ENCODE measurements around the gene PCBP3. TPM values are rescaled to one million over a fixed set of nuclear protein-coding genes. Genes with fewer than 3 reads are reported as not detected.

PCBP3 gene
- polyA plus RNA-seq, 1 donor from 2014 or later, result 1.7 TPM

GRCh38 chr21:45941338-45941710 lies 297.8 kb downstream of the PCBP3 start:
- Histone ChIP-seq H3K9ac (ENCODE audit: low read length) (no peak overlapping the region), H3K9me3 (ENCODE audit: low read length) (peaks cover under 1% of the 10 kb centered on the region), H2AFZ (ENCODE audit: low read depth, low read length) (no peak overlapping the region), H4K20me1 (ENCODE audit: insufficient read depth) (no peaks in the 10 kb centered on the region), H3K27ac (ENCODE audit: low read length) (no peak overlapping the region), H3K4me2 (ENCODE audit: low read length) (no peak overlapping the region), H3K36me3 (ENCODE audit: insufficient read depth, low read length) (no peaks in the 10 kb centered on the region), H3K9me2 (ENCODE audit: insufficient read depth, low read length) (no peaks in the 10 kb centered on the region), H3K4me3 (ENCODE audit: low read length) (no peak overlapping the region), H3K79me2 (replicated peaks; ENCODE audit: insufficient read depth, low read length) (no peaks in the 10 kb centered on the region), H3K27me3 (ENCODE audit: insufficient read depth, low read depth, low read length) (no peaks in the 10 kb centered on the region), H3F3A (ENCODE audit: insufficient read depth, low read length, poor library complexity, severe bottlenecking) (no peaks in the 10 kb centered on the region)
- TF ChIP-seq POLR2AphosphoS5 (IDR thresholded peaks at IDR 0.05) (no peak), MXI1 (conservative IDR thresholded peaks at IDR 0.05; ENCODE audit: poor library complexity, severe bottlenecking) (no peak), EP300 (conservative IDR thresholded peaks at IDR 0.05; ENCODE audit: poor library complexity, severe bottlenecking) (no peak), SMC3 (conservative IDR thresholded peaks at IDR 0.05; ENCODE audit: poor library complexity) (no peak), CTCF (IDR thresholded peaks at IDR 0.05; ENCODE audit: poor library complexity, severe bottlenecking) (no peak), REST (IDR thresholded peaks at IDR 0.05; ENCODE audit: borderline replicate concordance) (no peak), RAD21 (conservative IDR thresholded peaks at IDR 0.05) (no peak), TAF1 (IDR thresholded peaks at IDR 0.05; ENCODE audit: low read depth) (no peak), EZH2 (IDR thresholded peaks at IDR 0.05; ENCODE audit: borderline replicate concordance, insufficient read depth, low read length, poor library complexity, severe bottlenecking) (no peak)

- Histone ChIP-seq H3K9me3 (ENCODE audit: low read length) (no peaks in the 10 kb centered on the region), H3K27ac (ENCODE audit: low read length) (no peak overlapping the region), H3K27me3 (ENCODE audit: insufficient read depth, low read depth, low read length) (no peaks in the 10 kb centered on the region), H3K9ac (ENCODE audit: low read length) (no peak overlapping the region), H2AFZ (ENCODE audit: low read depth, low read length) (no peak overlapping the region), H4K20me1 (ENCODE audit: insufficient read depth) (no peaks in the 10 kb centered on the region), H3K4me3 (ENCODE audit: low read length) (no peak overlapping the region), H3K9me2 (ENCODE audit: insufficient read depth, low read length) (no peaks in the 10 kb centered on the region), H3K4me2 (ENCODE audit: low read length) (no peak overlapping the region), H3F3A (ENCODE audit: insufficient read depth, low read length, poor library complexity, severe bottlenecking) (no peaks in the 10 kb centered on the region), H3K36me3 (ENCODE audit: insufficient read depth, low read length) (no peaks in the 10 kb centered on the region), H3K79me2 (replicated peaks; ENCODE audit: insufficient read depth, low read length) (no peaks in the 10 kb centered on the region)
- TF ChIP-seq CTCF (IDR thresholded peaks at IDR 0.05; ENCODE audit: poor library complexity, severe bottlenecking) (no peak), TAF1 (IDR thresholded peaks at IDR 0.05; ENCODE audit: low read depth) (no peak), MXI1 (conservative IDR thresholded peaks at IDR 0.05; ENCODE audit: poor library complexity, severe bottlenecking) (no peak), EP300 (conservative IDR thresholded peaks at IDR 0.05; ENCODE audit: poor library complexity, severe bottlenecking) (no peak), RAD21 (conservative IDR thresholded peaks at IDR 0.05) (no peak), REST (IDR thresholded peaks at IDR 0.05; ENCODE audit: borderline replicate concordance) (no peak), EZH2 (IDR thresholded peaks at IDR 0.05; ENCODE audit: borderline replicate concordance, insufficient read depth, low read length, poor library complexity, severe bottlenecking) (no peak), POLR2AphosphoS5 (IDR thresholded peaks at IDR 0.05) (no peak), SMC3 (conservative IDR thresholded peaks at IDR 0.05; ENCODE audit: poor library complexity) (no peak)
These were observed 298.4 kb downstream of the PCBP3 start for GRCh38 chr21:45941717-45942546.

All from neural cell (in vitro differentiated cells).